RWPE1 (cell line): ENCODE measurements around the gene AKAP13.

Source experiments
- CTCF ChIA-PET: fragments of 350-600 bp; sonication (Branson Sonifier 250); formaldehyde crosslinking; extraction: SDS; loops from one replicate; lab custom pipeline; 2021; lab: Yijun Ruan, JAX
- POLR2A ChIA-PET: fragments of 400-600 bp; formaldehyde crosslinking; extraction: SDS; loops from one replicate; lab custom pipeline; 2020; ENCODE audit warnings: antibody characterized with exemption; ENCODE audit not compliant: low non-redundant PET; lab: Yijun Ruan, JAX
- DNase-seq: peaks from one replicate; pipeline ENCODE4 v3.0.0; 2012; ENCODE audit warnings: low spot score
- H3K27ac ChIP-seq: fragments of 450-650 bp; 2 replicates; pipeline ENCODE4 v1.5.1; 2017
- CTCF ChIP-seq: fragments of 450-650 bp; conservative IDR thresholded peaks from 2 replicates; pipeline ENCODE4 v1.5.1; 2017; ENCODE audit warnings: low read depth, mild to moderate bottlenecking

AKAP13 gene

GRCh38 chr15:85630311-85630710 is 249.9 kb downstream of the AKAP13 start:
- ChIA-PET POLR2A (interaction anchor here (0.7 kb wide), 1 partner anchor 17 kb away, joined by 17 read pairs; no protein-coding TSS in a partner anchor), CTCF (no interaction called here)
- no peak for DNase-seq
- H3K27ac ChIP-seq = no peak overlapping the region
- TF ChIP-seq CTCF = no peak

DNA sequence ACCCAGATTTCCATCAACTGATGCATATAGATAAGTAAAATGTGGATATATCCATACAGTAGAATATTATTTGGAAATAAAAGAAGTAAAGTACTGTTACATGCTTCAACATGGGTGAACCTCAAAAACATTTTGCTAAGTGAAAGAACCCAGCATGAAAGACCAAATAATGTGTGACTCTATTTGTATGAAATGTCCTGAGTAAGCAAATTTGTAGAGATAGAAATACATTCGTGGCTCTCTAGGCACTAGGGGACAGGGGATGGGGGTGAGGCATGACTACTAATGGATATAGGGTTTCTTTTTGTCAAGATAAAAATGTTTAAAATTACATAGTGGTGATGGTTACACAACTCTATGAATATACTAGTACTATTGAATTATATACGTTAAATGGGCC is 250.6 kb downstream of the AKAP13 start:
- no peak for TF ChIP-seq CTCF
- no peak for DNase-seq
- CTCF ChIA-PET = no interaction called here
- POLR2A ChIA-PET = no interaction called here
- no peak overlapping the region for H3K27ac ChIP-seq

- no peak overlapping the region for H3K27ac ChIP-seq
- ChIA-PET CTCF (no interaction called here), POLR2A (no interaction called here)
- DNase-seq = no peak
- no peak for TF ChIP-seq CTCF
Observed at GRCh38 chr15:85632014-85632413, 251.6 kb downstream of the AKAP13 start.

DNA sequence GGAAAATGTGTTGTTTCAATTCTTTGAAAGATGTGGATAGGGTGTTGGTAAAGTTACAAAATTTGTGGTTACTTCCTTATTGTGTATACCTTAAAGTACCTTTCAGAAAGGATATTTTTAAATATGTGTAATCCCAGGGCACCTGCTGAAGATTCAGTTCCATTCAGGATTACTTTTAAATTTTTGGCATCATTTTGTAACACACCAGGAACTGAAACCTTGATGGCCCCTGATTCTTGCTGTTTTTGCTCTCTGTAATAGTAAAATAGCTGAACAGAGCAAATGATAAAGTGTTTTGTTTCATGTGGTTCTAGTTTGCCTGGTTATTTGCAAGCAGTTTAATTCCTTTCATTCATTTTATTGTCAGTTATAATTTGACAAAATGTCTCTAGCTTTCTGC is 253.5 kb downstream of the AKAP13 start:
- POLR2A ChIA-PET = no interaction called here
- H3K27ac ChIP-seq = no peak overlapping the region

GRCh38 chr15:85636351-85636750 is 255.9 kb downstream of the AKAP13 start:
- ChIA-PET CTCF (interaction anchor here (0.7 kb wide), 1 partner anchor 38 kb away, joined by 3 read pairs; no protein-coding TSS in a partner anchor), POLR2A (no interaction called here)
- TF ChIP-seq CTCF = no peak
- no peak overlapping the region for H3K27ac ChIP-seq
- DNase-seq = no peak

More for the DNA sequence above, 253.5 kb downstream of the AKAP13 start:
- TF ChIP-seq CTCF = no peak
- CTCF ChIA-PET = interaction anchor here (0.6 to 0.7 kb wide), 2 partner anchors 194 to 454 kb away, joined by 3 to 5 read pairs; no protein-coding TSS in a partner anchor
- DNase-seq = no peak

GRCh38 chr15:85639752-85640381 is 259.5 kb downstream of the AKAP13 start:
- no peak overlapping the region for H3K27ac ChIP-seq
- ChIA-PET CTCF (no interaction called here), POLR2A (no interaction called here)
- TF ChIP-seq CTCF = no peak
- peak; percentile 24 for DNase-seq
